Endothelial cell of umbilical vein (primary cell): ENCODE data around the gene SRPK1. TPM values are rescaled to one million over a fixed set of nuclear protein-coding genes. Genes with fewer than 3 reads are reported as not detected.
"Not testable (repeated sequence)": the region's sequence is repeated elsewhere in the genome, so short reads cannot be mapped to it uniquely, and the experiment has no call there.

Experiments
- BruUV-seq: library from RNA; stranded (reverse); fragments of 400-500 nt; replicated peaks from 2 replicates; lab custom pipeline; 2021; lab: Mats Ljungman, UMichigan
- CTCF ChIA-PET: fragments of 300-600, 350-600 bp; sonication (Branson Sonifier 250); formaldehyde crosslinking; loops from one replicate; lab custom pipeline; 2021; ENCODE audit warnings: antibody characterized with exemption, inconsistent platforms; lab: Charles Lee
- POLR2A ChIA-PET: fragments of 300-600, 350-600 bp; sonication (Branson Sonifier 250); formaldehyde crosslinking; loops from one replicate; lab custom pipeline; 2021; ENCODE audit warnings: antibody characterized with exemption, inconsistent platforms; lab: Charles Lee
- DNase-seq: peaks from one replicate; pipeline ENCODE4 v3.0.0-alpha.2; 2011; ENCODE audit warnings: low read depth, low spot score
- FAIRE-seq: peaks from 2 replicates; lab custom pipeline; 2011; peaks lifted over from hg19 to GRCh38; lab: Jason Lieb, UNC
- H2AFZ ChIP-seq: 2 replicates; pipeline ENCODE4 v1.6.0; 2012; ENCODE audit warnings: low read depth, low read length, control low read depth, inconsistent platforms
- H3K27ac ChIP-seq: 2 replicates; pipeline ENCODE4 v1.5.1; 2011; ENCODE audit warnings: low read depth, mild to moderate bottlenecking, control low read depth, low read length, moderate library complexity; ENCODE audit not compliant: insufficient read depth
- H3K27me3 ChIP-seq, 2 experiments: 2 replicates each; pipeline versions ENCODE4 v1.6.0 to v1.6.1; 2011; ENCODE audit warnings: low read length in 2 of 2, mixed read lengths in 1 of 2; ENCODE audit not compliant: control insufficient read depth in 2 of 2, insufficient read depth in 2 of 2
- H3K36me3 ChIP-seq, 2 experiments: 2 replicates in 1 of 2; 3 replicates in 1 of 2; pipeline ENCODE4 v1.5.1; 2011; ENCODE audit warnings: low read length in 2 of 2, mild to moderate bottlenecking in 1 of 2, moderate library complexity in 1 of 2; ENCODE audit not compliant: control insufficient read depth in 2 of 2, insufficient read depth in 2 of 2; ENCODE audit errors: extremely low read depth in 1 of 2
- H3K4me1 ChIP-seq: 3 replicates; pipeline ENCODE4 v1.5.1; 2011; ENCODE audit warnings: mild to moderate bottlenecking, low read length; ENCODE audit not compliant: control insufficient read depth, insufficient read depth; ENCODE audit errors: extremely low read depth
- H3K4me2 ChIP-seq: 2 replicates; pipeline ENCODE4 v1.6.1; 2011; ENCODE audit warnings: low read length, control low read depth, mixed read lengths; ENCODE audit not compliant: insufficient read depth
- H3K4me3 ChIP-seq, 3 experiments: fragments of 200-600 bp in 1 of 3; sonication (generic), shearing (Covaris generic) in 1 of 3; replicated peaks in 1 of 3; 2 replicates each; pipeline ENCODE4 v1.5.1; 2011 to 2016; ENCODE audit warnings: control low read depth in 3 of 3, low read length in 3 of 3, mild to moderate bottlenecking in 2 of 3, inconsistent platforms in 1 of 3, low read depth in 1 of 3, moderate library complexity in 1 of 3; ENCODE audit not compliant: insufficient read depth in 1 of 3
- H3K79me2 ChIP-seq: 2 replicates; pipeline ENCODE4 v1.6.0; 2012; ENCODE audit warnings: low read length, inconsistent platforms; ENCODE audit not compliant: control insufficient read depth, insufficient read depth
- H3K9ac ChIP-seq: replicated peaks from 2 replicates; pipeline ENCODE3; 2011; ENCODE audit warnings: low read length, control low read depth; ENCODE audit not compliant: insufficient read depth; ENCODE audit errors: extremely low read depth
- H3K9me1 ChIP-seq: replicated peaks from 3 replicates; pipeline ENCODE4 v1.6.0; 2011; ENCODE audit warnings: mild to moderate bottlenecking, low read length; ENCODE audit not compliant: control insufficient read depth, insufficient read depth; ENCODE audit errors: extremely low read depth
- H3K9me3 ChIP-seq: replicated peaks from 2 replicates; pipeline ENCODE4 v1.5.1; 2012; ENCODE audit warnings: low read length, inconsistent platforms; ENCODE audit not compliant: control insufficient read depth, insufficient read depth
- H4K20me1 ChIP-seq: replicated peaks from 2 replicates; pipeline ENCODE3; 2011; ENCODE audit warnings: mild to moderate bottlenecking, low read length; ENCODE audit not compliant: control insufficient read depth, insufficient read depth; ENCODE audit errors: extremely low read depth
- EZH2 ChIP-seq: IDR thresholded peaks from 2 replicates; pipeline ENCODE4 v1.6.1; 2012; ENCODE audit warnings: borderline replicate concordance, low read depth, mild to moderate bottlenecking, moderate library complexity, low read length, inconsistent platforms; ENCODE audit not compliant: severe bottlenecking
- FOS ChIP-seq: IDR thresholded peaks from 2 replicates; pipeline ENCODE4 v1.6.1; 2011; ENCODE audit warnings: mild to moderate bottlenecking, low read length, moderate library complexity, borderline replicate concordance; ENCODE audit not compliant: insufficient read depth
- GATA2 ChIP-seq: IDR thresholded peaks from 2 replicates; pipeline ENCODE4 v1.7.0; 2011; ENCODE audit warnings: low read depth, mild to moderate bottlenecking, moderate library complexity, mixed read lengths, low read length; ENCODE audit not compliant: insufficient read length, insufficient read depth
- JUN ChIP-seq: IDR thresholded peaks from 2 replicates; pipeline ENCODE4 v1.6.1; 2011; ENCODE audit warnings: borderline replicate concordance, low read depth; ENCODE audit not compliant: insufficient read length, insufficient read depth
- MYC ChIP-seq: IDR thresholded peaks from one replicate; pipeline ENCODE4 v1.6.1; 2011; ENCODE audit warnings: mild to moderate bottlenecking, low read depth, low read length
- POLR2A ChIP-seq: IDR thresholded peaks from 2 replicates; pipeline ENCODE4 v1.6.1; 2012; ENCODE audit warnings: low read depth, mild to moderate bottlenecking, control low read depth, low read length
- POLR2AphosphoS5 ChIP-seq: IDR thresholded peaks from 2 replicates; pipeline ENCODE4 v1.6.1; 2012; ENCODE audit warnings: low read depth, mild to moderate bottlenecking, control low read depth, low read length, moderate library complexity; ENCODE audit not compliant: insufficient read depth
- dilution Hi-C: fragments of 300-500 bp; cut with MboI; formaldehyde crosslinking; loops from one replicate; pipeline ENCODE4 v1.15.0; 2019; ENCODE audit warnings: low sequenced_read_pairs; ENCODE audit not compliant: extremely low pct_ligation_motif_present
- intact Hi-C: fragments of 100-400 bp; cut with micrococcal nuclease; formaldehyde crosslinking; loops from one replicate; pipeline ENCODE4 v1.10.0; 2022
- polyA plus RNA-seq, 4 experiments: library from polyadenylated mRNA; depleted of rRNA in 3 of 4; stranded (reverse) in 3 of 4; unstranded in 1 of 4; fragments of >200 nt; gene quantifications; 2 replicates each; pipeline versions ENCODE4 v1.2.1 to v1.2.3, GENCODE V29; 2011 to 2012; ENCODE audit warnings: missing spikeins in 1 of 4
- total RNA-seq: library from RNA; stranded (reverse); gene quantifications from 2 replicates; pipeline ENCODE4 v1.2.3, GENCODE V29; 2021
- TF ChIP-seq, protein P1 (sequence below): IDR thresholded peaks from 2 replicates; pipeline ENCODE4 v1.6.1; 2011; ENCODE audit not compliant: insufficient read depth, insufficient read length
- TF ChIP-seq, protein P2 (sequence below), 2 donors: IDR thresholded peaks; 1 replicate in 1 of 2; 2 replicates in 1 of 2; pipeline ENCODE4 v1.5.1; 2011; ENCODE audit warnings: low read length in 2 of 2, mild to moderate bottlenecking in 2 of 2, moderate library complexity in 2 of 2, control low read depth in 1 of 2, inconsistent platforms in 1 of 2, low read depth in 1 of 2; ENCODE audit not compliant: insufficient read depth in 1 of 2; ENCODE audit errors: extremely low read depth in 1 of 2

Gene SRPK1
- total and polyA plus RNA-seq, 2 donors (not counting 3 experiments of a cell fraction or from before 2014, with no cell fraction given): 18.9 to 72.7 TPM

DNA sequence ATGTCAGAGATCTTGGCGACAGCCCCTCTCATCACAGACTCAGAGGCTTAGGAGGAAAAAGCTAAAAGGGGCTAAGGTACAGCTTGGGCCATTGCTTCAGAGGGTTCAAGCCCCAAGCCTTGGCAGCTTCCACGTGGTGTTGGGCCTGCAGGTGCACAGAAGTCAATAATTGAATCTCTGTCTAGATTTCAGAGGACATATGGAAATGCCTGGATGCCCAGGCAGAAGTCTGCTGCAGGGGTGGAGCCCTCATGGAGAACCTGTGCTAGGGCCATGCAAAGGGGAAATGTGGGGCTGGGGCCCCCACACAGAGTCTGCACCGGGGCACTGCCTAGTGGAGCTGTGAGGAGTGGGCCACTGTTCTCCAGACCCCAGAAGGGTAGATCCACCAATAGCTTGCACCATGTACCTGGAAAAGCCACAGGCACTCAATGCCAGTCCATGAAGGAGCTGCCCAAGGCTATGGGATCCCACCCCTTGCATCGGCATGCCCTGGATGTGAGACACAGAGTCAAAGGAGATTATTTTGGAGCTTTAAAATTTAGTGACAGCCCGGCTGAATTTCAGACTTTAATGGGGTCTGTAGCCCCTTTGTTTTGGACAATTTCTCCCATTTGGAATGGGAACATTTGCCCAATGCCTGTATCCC, 12.0 kb downstream of the SRPK1 start:
- H2AFZ ChIP-seq, DNase-seq, BruUV-seq, H4K20me1 ChIP-seq, H3K9me1 ChIP-seq, H3K36me3 ChIP-seq, H3K9me3 ChIP-seq, intact Hi-C loops, H3K27ac ChIP-seq, H3K9ac ChIP-seq, POLR2A ChIA-PET, FAIRE-seq, H3K4me3 ChIP-seq, H3K4me2 ChIP-seq, H3K27me3 ChIP-seq, dilution Hi-C loops: not testable (repeated sequence)
- CTCF ChIA-PET: interaction anchor here (2.5 kb wide), 1 partner anchor 8 kb away, joined by 8 read pairs; no protein-coding TSS in a partner anchor
- H3K4me1 ChIP-seq: peaks cover 18% of the 10 kb centered on the region
- peaks cover 77% of the 10 kb centered on the region for H3K79me2 ChIP-seq

DNA sequence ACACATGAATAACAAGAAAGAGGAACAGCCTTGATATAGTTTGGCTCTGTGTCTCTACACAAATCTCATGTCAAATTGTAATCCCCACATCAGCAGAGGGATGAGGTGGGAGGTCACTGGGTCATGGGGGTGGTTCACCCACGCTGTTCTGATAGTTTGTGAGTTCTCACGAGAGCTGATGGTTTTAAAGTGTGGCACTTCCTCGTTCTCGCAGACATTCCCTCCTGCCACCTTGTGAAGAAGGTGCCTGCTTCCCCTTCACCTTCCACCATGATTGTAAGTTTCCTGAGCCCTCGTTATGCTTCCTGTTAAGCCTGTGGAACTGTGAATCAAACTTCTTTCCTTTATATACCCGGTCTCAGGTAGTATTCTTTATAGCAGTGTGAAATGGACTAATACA, 13.1 kb downstream of the SRPK1 start:
- TF ChIP-seq, protein P1, sequence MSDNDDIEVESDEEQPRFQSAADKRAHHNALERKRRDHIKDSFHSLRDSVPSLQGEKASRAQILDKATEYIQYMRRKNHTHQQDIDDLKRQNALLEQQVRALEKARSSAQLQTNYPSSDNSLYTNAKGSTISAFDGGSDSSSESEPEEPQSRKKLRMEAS: no peak
- no peak for TF ChIP-seq FOS
- TF ChIP-seq, protein P2, sequence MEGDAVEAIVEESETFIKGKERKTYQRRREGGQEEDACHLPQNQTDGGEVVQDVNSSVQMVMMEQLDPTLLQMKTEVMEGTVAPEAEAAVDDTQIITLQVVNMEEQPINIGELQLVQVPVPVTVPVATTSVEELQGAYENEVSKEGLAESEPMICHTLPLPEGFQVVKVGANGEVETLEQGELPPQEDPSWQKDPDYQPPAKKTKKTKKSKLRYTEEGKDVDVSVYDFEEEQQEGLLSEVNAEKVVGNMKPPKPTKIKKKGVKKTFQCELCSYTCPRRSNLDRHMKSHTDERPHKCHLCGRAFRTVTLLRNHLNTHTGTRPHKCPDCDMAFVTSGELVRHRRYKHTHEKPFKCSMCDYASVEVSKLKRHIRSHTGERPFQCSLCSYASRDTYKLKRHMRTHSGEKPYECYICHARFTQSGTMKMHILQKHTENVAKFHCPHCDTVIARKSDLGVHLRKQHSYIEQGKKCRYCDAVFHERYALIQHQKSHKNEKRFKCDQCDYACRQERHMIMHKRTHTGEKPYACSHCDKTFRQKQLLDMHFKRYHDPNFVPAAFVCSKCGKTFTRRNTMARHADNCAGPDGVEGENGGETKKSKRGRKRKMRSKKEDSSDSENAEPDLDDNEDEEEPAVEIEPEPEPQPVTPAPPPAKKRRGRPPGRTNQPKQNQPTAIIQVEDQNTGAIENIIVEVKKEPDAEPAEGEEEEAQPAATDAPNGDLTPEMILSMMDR (IDR thresholded peaks at IDR 0.05; ENCODE audit: extremely low read depth in 1 of 2, insufficient read depth in 1 of 2, low read depth in 1 of 2, low read length in 2 of 2): no peak
- no peak for TF ChIP-seq MYC
- TF ChIP-seq POLR2A: no peak
- no peak for TF ChIP-seq JUN
- TF ChIP-seq EZH2: no peak
- TF ChIP-seq GATA2: no peak
- TF ChIP-seq POLR2AphosphoS5: no peak
- no peaks in the 10 kb centered on the region for H4K20me1 ChIP-seq
- no peaks in the 10 kb centered on the region for H3K9me1 ChIP-seq
- no peak overlapping the region for H3K4me2 ChIP-seq
- DNase-seq (no peak), FAIRE-seq (peak; percentile 15)
- no peak overlapping the region for H2AFZ ChIP-seq
- H3K4me3 ChIP-seq: no peak overlapping the region
- peaks cover 4% of the 10 kb centered on the region for H3K9me3 ChIP-seq
- H3K9ac ChIP-seq: no peak overlapping the region
- ChIA-PET CTCF (interaction anchor here (2.5 kb wide), 1 partner anchor 9 kb away, joined by 8 read pairs; no protein-coding TSS in a partner anchor), POLR2A (no interaction called here)
- H3K4me1 ChIP-seq: peaks cover 18% of the 10 kb centered on the region
- dilution Hi-C loops (no loop called here), intact Hi-C loops (no loop called here)
- BruUV-seq: no TSS peak
- H3K79me2 ChIP-seq: peaks cover 81% of the 10 kb centered on the region
- peaks cover 2% of the 10 kb centered on the region in 2 experiments for H3K36me3 ChIP-seq
- no peaks in the 10 kb centered on the region for H3K27me3 ChIP-seq
- H3K27ac ChIP-seq: no peak overlapping the region
